ENCODE results near the gene TEX47.

DNA sequence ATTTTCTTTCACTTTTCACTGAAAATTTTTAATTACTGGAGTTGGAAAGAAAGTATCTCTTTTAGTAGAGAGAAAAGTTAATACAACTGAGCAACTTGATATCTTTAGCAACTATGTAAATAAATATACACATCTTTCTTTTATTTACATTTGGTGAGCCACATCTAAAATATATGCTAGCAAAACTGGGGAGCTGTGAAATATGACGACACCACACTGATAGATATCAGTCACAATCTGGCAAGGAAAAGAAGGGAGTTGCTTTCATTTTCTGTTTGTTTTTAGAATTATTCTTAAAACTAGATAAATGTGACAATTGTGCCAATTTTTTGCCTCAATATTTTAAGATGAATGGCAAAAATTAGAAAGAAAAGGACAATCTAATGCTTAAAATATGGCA, 38.7 kb downstream of the TEX47 start:
- TF ChIP-seq GATA1 (IDR thresholded peaks at IDR 0.05; ENCODE audit: low read depth, low read length) (no peak), POLR2A (IDR thresholded peaks at IDR 0.05; ENCODE audit: low read length) (no peak)
